B cell (primary cell): ENCODE measurements around the gene TMEM115.

Experiments used
- EZH2 ChIP-seq: IDR thresholded peaks from 2 replicates; pipeline ENCODE4 v1.6.1; 2012; ENCODE audit warnings: borderline replicate concordance, low read depth, mild to moderate bottlenecking, moderate library complexity, low read length; ENCODE audit not compliant: insufficient read depth, poor library complexity, severe bottlenecking
- TF ChIP-seq, protein P1 (sequence below): fragments of 200-600 bp; IDR thresholded peaks from one replicate; pipeline ENCODE4 v1.8.0; 2022; ENCODE audit warnings: antibody characterized with exemption, mild to moderate bottlenecking

GRCh38 chr3:50382722-50383121 is 23.4 kb upstream of the TMEM115 start:
- TF ChIP-seq, protein P1, sequence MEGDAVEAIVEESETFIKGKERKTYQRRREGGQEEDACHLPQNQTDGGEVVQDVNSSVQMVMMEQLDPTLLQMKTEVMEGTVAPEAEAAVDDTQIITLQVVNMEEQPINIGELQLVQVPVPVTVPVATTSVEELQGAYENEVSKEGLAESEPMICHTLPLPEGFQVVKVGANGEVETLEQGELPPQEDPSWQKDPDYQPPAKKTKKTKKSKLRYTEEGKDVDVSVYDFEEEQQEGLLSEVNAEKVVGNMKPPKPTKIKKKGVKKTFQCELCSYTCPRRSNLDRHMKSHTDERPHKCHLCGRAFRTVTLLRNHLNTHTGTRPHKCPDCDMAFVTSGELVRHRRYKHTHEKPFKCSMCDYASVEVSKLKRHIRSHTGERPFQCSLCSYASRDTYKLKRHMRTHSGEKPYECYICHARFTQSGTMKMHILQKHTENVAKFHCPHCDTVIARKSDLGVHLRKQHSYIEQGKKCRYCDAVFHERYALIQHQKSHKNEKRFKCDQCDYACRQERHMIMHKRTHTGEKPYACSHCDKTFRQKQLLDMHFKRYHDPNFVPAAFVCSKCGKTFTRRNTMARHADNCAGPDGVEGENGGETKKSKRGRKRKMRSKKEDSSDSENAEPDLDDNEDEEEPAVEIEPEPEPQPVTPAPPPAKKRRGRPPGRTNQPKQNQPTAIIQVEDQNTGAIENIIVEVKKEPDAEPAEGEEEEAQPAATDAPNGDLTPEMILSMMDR = no peak
- TF ChIP-seq EZH2 = no peak
